ENCODE data around the gene CX3CL1.

The CX3CL1 gene

DNA sequence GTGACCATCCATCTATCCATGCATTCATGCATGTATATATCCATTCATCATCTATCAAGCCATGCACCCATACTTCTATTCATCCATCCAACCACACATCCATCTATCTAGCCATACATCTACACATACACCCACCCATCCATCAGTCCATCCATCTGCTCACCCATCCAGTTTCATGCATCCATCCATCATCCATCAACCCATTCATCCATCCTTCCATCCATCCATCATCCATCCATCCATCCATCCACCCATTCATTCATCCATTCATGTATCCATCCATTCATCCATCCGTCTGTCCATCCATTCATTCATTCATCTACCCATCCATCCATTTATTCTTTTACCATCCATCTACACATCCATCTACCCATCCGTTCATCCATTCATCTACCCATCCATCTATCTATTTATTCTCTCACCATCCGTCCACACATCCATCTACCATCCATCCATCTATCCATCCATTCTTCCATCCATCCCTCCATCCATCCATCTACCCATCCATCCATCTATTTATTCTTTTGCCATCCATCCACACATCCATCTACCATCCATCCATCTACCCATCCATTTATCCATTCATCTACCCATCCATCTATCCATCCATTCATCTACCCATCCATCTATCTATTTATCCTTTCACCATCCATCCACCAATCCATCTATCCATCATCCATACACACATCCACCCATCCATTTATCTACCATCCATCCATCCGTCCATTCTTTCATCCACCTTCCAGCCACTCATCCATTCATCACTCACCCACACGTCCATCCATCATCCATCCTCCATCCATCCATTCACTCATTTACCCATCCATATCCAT is 35.4 kb downstream of the CX3CL1 start:
- no peak for DNase-seq

DNA sequence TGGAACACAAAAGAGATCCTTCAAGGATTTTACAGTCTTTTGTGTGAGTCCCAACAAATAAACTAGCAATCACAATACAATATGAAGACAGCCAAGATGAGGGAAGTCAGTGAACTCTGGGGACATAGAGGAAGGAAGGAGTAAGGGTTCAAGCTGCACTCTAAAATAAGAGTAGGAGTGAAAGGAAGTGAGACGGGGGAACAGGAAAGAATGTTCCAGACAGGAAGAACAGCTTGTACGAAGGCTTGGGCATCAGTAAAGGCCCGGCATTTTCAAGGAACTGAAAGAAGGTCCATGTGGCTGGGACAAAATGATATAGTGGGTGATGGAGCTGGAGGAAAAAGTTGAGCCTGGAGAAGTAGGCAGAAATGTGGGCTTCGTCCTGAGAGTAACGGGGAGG is 36.8 kb downstream of the CX3CL1 start:
- no peak for DNase-seq

DNA sequence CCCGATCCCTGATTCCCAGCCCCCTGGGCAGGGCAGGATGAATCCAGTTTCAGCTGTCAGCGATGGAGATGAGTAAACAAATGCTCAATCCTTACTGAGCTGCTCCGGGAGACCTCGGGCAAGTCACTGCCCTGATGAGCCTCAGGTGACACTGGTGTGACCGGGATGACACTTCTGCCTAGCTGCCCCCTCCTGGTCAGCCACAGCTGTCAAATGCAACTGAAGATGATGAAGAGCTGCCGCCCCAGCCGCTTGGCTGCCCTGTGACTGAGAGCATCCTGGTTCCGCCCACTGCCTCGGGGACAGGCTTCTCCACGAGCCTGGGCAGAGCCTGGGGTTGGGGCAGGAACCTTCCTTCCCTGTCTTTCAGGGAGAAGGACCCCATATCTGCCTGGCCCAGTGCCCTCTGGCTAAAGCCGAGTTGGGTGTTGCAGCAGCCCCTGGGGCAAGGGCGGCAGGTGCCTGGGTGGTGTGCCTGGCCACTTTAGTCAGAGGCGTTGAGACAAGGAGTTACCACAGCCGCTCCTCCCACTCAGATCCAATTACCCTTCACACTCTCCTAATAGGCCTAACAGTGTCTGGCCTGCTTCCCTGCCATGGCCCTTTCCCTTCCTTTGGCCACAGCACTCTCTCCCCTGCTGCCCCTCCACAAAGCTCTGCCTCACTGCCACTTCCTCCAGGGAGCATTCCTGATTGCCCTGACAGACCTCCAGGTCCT is 37.7 kb downstream of the CX3CL1 start:
- no peak for DNase-seq

DNA sequence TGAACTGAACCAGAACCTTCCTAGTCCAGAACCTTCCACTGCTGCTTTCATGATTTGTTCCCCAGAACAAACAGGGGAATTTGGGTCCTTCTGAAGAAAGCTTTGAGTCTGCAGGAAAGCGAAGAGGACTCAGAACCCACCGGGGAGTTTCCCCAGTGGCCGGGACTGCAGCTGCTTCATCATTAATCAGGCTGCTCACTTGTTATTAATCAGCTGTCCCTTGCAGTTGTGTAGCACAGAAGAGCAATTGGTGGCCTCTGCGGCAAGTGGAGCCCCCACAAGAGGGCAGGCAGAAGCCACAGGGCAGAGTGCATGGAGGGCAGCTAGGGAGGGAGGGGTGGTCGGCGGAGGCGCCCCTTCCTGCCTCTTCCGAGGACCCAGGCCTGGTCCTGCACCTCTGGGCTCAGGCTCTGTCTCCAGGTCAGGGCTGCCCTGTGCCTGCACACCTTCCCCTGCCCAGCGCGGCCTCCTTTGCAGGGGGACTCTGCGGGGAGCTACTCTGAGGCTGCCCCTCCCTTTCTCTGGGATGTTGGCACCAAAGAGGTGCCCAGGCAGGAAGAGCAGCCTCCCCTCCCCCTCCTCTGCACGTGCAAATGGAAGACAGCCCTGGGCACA is 39.2 kb downstream of the CX3CL1 start:
- DNase-seq = no peak

DNA sequence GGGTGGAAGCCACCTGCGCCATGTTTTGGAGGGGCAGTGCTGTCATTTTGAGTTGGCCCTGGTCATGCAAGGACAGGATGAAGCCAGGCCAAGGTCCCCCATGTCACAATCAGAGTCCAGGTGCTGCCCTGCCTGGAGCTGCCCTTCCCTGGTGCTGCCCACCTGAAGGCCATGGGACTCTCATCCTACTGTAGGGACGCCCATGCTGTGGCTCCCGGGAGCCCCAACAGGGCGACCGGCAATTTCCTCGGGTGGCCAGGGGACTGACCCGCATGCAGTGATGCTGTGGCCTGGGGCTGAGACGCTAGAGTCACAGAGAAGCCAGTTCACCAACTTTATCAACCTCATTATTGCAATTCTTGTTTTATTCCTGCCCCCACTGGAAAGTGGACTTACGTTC is 40.3 kb downstream of the CX3CL1 start:
- DNase-seq = no peak

DNA sequence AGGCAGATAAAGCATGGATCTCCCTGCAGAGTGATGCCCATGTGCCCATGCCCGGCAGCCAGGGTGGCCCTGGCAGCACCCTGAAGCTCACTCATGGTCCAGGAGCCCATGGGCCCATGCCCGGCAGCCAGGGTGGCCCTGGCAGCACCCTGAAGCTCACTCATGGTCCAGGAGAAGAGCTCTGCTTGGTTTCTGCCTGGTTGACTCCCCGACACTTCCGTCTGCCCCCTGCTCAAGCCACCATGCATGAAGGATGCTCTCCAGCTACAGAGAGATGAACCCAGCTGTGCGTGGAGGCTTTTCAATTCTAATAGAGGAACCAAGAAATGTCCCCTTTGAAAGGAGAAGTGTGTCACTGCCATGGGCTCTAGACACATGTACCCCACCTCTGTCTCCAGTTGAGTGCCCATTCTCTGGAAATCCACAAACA is 41.0 kb downstream of the CX3CL1 start:
- no peak for DNase-seq

DNA sequence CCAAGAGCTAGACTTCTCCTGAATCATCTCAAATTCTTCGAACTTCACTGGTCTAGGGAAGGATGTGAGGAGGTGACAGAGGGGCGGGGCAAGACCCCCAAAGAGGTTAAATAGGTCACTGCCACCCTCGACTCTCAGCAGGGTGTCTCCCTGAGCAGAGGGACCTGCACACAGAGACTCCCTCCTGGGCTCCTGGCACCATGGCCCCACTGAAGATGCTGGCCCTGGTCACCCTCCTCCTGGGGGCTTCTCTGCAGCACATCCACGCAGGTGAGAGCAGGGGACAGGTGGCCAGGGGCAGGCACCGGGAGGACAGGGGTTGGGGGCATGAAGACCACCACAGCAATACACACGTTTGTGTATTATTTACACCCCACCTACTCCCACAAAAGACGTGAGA is 41.4 kb downstream of the CX3CL1 start:
- DNase-seq = no peak

DNA sequence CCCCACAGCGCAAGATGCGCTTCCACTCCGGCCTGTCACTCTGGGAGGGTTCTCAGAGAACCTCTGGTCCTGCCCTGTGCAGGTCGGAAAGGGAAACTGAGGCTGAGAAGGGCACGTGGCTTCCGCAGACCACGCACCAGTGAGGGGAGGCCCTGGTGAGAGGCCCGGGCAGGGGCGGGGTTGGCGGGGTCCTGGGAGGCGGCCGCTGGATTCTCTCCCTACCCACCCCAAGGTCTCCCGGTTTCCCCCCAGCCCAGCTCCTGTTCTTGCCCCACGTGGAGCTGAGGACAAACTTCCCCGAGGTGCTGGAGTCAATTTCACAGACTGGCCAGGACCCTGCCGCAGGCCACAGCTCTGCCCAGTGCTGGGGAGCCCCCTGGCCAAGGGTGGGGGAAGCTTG is 43.8 kb downstream of the CX3CL1 start:
- no peak for DNase-seq

DNA sequence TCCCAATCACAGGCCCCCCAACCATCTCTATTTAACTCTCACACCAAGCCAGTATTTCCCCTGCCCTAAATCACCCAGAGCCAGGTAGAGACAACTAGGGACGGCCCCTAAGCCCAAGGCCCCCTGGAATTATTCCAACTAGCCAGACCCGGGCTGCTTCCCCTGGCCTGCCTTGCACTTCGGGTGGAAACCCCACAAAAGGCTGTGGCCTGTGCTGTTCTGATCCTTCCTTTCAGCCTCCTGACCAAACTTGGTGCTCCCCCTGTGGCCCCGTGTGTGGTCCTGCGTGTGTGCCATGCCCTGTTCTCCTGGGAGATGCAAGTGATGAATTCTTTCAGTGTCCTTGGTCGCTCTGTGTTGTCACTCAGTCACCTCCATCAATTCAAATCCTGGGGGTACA is 47.2 kb downstream of the CX3CL1 start:
- DNase-seq = no peak

DNA sequence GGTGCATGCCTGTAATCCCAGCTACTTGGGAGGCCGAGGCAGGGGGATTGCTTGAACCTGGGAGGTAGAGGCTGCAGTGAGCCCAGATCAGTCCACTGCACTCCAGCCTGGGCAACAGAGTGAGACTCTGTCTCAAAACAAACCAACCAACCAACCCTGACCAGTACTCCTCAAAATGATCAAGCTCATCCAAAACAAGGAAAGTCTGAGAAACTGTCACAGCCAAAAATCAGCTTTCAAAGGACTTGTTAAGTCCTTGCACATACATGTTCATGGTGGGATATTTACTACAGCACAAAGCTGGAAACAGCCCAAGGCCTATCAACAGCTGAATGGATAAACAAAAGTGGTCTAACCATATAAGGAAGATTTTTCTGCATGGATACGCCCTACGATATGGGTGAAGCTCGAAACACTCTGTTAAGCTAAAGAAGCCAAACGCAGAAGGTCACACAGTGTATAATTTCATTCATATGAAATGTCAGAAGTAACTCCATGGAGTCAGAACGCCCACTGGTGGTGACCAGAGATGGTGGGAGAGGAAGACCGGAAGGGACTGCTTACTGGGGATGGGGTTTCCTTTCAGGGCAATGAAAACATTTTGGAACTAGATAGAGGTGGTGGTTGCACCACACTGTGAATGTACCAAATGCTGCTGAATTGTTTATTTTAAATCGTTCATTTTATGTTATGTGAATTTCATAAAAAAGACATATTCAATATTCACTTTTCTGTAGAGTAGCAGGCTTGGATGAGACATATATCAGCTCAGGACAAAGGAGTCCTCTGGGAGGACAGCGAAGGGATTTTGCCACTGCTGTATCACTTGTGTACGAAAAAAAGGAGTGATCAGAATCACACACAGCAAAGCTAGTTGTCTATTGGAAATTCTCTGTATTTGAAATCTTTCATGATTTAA is 50.0 kb downstream of the CX3CL1 start:
- DNase-seq = peak; percentile 41

DNA sequence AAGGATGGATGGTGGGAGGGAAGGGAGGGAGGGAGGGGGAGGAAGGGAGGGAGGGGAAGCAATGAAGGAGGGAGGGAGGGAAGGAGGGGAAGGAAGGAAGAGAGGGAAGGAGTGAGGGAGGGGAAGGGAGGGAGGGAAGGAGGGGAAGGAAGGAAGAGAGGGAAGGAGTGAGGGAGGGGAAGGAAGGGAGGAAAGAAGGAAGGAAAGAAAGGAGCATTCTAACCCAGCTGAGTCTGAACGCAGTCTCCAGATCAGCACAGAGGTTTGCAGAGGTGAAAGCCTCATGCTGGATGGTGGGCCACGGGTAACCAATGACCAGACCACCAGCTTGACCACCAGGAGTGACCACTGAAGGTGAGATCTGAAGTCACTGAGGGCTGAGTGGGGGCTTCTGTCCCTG is 50.9 kb downstream of the CX3CL1 start:
- no peak for DNase-seq

DNA sequence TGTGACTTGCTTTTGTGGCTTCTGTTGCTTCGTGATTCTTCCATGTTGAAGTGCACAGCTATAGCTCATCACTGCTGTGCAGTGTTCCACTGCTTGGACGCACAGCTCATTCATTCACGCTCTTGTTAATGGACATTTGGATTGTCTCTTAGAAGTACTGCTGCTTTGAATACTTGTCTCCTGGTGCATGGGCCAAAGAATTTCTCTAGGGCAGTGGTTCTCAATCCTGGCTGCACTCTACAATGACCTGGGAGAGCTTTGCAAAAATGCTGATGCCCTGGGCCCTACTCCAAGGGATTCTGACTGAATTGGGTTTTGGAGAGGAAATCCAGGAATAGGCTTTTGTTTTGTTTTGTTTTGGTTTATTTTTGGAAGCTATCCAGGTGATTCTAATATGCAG is 52.3 kb downstream of the CX3CL1 start:
- DNase-seq = no peak

DNA sequence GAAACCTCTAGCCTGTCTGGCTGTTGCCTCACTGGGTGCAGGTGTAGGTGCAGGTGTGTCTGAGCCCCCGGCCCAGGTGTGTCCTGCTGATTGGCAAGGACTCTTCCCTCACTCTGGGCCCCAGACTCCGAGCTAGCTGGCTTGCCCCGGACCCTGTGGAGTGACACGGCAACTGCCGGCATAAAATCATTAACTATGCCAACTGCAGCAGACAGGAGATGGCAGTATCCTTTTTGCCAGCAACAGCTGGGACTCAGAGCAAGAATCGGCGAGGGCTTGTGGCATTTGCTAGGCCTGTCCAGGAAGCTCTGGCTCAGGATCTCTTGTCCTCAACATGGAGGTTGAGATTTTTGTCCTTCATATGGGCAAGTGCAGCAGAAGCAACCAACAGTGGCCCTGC is 54.1 kb downstream of the CX3CL1 start:
- no peak for DNase-seq

DNA sequence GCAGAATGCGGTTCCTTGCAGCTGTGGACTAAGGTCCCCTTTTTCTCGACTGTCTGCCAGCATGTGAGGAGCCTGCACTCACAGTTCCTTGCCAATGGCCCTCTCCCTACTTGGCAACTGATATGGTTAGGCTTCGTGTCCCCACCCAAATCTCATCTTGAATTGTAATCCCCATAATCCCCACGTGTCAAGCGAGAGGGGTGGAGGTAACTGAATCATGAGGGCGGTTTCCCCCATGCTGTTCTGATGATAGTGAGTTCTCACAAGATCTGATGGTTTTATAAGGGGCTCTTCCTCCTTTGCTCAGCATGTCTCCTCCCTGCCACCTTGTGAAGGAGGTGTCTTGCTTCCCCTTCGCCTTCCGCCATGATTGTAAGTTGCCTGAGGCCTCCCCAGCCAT is 55.0 kb downstream of the CX3CL1 start:
- DNase-seq = no peak

DNA sequence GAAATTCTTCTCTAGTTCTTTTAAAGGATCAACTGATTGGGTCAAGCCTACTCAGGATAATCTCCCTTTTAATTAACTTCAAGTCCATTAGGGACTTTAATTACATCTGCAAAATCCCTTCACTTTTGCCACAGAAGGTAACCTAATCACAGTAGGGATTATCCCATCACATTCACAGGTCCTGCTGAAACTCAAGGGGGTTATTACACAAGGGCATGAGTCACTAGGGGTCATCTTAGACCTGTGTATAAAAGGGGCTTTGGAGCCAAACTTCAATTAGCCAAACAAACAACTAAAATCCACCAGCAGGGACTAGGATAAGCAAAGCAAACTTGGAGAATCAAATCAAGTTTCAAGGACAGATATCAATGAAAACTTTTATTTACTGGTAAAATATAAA is 55.5 kb downstream of the CX3CL1 start:
- DNase-seq = no peak

DNA sequence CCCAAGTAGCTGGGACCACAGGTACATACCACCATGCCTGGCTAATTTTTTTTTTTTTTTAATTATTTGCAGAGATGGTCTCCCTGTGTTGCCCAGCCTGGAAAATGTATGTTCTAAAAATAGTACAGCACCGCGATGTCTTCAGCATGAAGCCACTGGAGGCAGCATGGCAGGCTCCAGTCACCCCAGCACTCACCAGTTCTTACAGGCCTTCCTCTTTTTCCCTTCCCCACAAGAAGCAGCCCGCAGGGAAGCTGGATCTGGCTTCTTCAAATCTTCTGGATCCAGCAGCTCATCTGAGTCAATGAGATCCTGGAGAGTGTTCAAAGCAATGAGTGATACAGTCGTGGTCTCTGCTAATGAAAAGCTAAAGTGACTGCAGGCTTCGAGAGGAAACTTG is 58.7 kb downstream of the CX3CL1 start:
- DNase-seq = no peak

DNA sequence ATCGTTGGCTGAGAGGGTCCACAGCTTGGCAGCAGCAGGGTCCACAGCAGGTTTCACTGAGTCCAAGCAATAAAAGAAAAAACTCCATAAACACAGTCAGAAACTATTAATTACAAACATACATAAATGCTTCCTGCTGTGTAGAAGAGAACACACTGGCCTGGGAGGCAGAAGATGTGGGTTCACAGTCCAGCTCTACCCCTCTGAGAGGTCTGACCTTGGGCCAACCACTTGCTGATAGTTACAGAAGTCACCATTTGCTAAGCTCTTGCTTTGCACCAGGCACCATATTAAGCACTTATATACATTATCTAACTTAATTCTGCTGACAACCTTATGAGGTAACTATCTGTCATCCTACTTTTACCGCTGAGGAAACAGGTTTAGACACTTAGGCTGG is 60.2 kb downstream of the CX3CL1 start:
- no peak for DNase-seq

DNA sequence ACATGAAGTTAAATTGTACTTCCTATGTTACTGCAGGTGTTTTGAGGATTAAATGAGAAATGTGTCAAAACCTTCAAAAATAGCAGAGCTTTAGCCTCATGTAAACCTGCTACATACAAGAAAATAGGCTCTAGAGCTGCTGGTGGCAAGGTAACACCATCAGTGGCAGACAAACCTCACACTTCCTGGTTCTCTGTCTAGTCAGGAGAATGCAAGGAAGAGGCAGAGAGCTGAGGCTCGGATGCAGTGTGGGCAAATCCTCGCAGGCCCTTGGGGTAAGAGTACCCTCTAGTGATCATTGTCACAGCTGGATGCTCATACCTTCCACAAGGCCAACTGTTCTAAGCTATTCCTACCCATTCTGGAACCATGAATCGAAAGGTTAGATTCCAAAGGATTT is 60.7 kb downstream of the CX3CL1 start:
- DNase-seq = no peak

DNA sequence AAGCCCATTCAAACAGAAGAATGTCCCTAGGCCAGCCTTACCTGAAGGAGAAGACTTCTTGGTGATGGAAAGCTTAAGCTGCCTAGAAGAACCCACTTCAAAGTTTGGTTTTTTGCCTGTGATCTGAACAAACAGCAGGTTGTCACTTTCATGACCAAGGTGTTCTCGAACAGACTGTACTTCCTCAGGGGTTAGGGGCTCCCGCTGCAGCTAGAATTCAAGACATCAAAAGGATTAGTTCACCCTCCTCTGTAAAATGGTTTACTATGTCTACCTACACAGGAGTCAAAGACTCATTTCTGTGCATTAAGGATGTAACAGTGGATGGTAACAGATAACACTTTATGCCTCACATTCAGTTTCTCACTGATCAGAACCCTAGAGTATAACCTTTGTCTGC is 61.7 kb downstream of the CX3CL1 start:
- no peak for DNase-seq
